GM18873 (cell line): ENCODE results near the gene ARHGDIA.
"Not testable (repeated sequence)": the region's sequence is repeated elsewhere in the genome, so short reads cannot be mapped to it uniquely, and the experiment has no call there.

Experiments
- ATAC-seq: cut with Tn5 transposase; IDR thresholded peaks from one replicate; pipeline ENCODE4 v1.9.1; 2021; ENCODE audit warnings: mild to moderate bottlenecking, moderate library complexity, moderate number of reproducible peaks; ENCODE audit not compliant: unreplicated experiment, low FRiP score

ARHGDIA gene

GRCh38 chr17:81845881-81846742, 25.0 kb downstream of the ARHGDIA start:
- ATAC-seq, result no peak

DNA sequence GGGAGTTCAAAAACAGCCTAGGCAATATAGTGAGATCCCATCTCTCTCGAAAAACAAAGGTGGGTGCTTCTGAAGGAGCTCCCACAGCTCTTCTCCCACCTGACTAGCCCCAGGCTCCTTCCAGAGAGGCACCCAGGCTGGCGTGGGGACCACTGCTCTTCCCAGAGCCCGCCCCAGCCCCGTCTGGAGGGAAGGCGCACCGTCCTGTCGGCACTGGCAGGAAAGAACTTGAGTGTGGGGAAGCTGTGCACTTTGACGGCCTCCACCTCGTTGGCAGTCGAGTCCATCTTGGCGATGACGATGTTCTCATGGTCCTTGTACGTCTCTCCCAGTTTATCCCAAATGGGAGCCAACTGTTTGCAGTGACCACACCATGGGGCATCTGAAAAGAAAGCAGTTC, 25.8 kb downstream of the ARHGDIA start:
- no peak for ATAC-seq

GRCh38 chr17:81844887-81845286, 26.2 kb downstream of the ARHGDIA start:
- ATAC-seq, result no peak

- ATAC-seq, result no peak
Observed at GRCh38 chr17:81844327-81844851, 26.7 kb downstream of the ARHGDIA start.

GRCh38 chr17:81843713-81844326, 27.3 kb downstream of the ARHGDIA start:
- no peak for ATAC-seq

- no peak for ATAC-seq
Observed at GRCh38 chr17:81842725-81843504, 28.2 kb downstream of the ARHGDIA start.

DNA sequence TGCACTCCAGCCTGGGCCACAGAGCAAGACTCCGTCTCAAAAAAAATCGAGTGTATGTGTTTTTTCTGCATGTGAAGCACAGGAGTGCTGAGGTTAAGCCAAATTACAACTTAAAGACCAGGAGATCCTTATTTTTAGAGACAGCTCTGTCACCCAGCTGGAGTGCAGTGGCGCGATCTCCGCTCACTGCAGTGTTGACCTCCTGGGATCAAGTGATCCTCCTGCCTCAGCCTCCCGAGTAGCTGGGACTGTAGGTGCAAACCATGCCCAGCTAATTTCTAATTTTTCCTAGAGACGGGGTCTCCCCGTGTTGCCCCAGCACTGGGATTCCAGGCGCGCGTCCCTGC, 28.8 kb downstream of the ARHGDIA start:
- no peak for ATAC-seq

GRCh38 chr17:81841866-81842265, 29.3 kb downstream of the ARHGDIA start:
- ATAC-seq, result no peak

GRCh38 chr17:81840826-81841778, 30.0 kb downstream of the ARHGDIA start:
- no peak for ATAC-seq

DNA sequence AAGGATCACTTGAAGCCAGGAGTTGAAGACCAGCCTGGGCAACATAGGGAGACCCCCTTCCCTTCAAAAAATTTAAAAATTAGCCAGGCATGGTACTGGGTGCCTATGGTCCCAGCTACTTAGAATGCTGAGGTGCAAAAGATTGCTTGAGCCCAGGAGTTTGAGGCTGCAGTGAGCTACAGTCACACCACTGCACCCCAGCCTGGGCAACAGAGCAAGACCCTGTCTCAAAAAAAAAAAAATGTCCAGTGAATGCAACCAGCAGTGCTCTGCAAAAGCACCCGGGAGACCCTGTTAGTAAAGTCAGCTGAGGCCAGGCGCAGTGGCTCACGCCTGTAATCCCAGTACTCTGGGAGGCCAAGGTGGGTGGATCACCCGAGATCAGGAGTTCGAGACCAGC, 31.1 kb downstream of the ARHGDIA start:
- not testable (repeated sequence) for ATAC-seq

DNA sequence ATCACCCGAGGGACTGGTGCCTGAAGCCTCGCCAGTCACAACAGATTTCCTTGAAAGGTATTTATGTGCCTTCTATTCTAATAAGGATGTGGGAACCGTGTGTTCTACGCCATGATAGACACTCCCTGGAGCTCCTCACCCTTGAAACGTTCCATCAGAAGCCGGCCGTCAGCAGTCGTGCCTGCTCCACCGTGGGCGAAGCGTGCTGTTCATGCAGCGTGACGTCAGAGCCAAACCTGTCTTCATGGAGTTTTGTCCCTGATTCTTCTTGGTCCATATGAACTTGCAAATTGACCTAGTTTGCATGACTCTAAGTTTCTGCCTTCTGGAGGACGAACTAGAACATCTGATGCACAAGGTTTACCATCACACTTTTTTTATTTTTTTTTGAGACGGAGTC, 31.8 kb downstream of the ARHGDIA start:
- ATAC-seq, result no peak

DNA sequence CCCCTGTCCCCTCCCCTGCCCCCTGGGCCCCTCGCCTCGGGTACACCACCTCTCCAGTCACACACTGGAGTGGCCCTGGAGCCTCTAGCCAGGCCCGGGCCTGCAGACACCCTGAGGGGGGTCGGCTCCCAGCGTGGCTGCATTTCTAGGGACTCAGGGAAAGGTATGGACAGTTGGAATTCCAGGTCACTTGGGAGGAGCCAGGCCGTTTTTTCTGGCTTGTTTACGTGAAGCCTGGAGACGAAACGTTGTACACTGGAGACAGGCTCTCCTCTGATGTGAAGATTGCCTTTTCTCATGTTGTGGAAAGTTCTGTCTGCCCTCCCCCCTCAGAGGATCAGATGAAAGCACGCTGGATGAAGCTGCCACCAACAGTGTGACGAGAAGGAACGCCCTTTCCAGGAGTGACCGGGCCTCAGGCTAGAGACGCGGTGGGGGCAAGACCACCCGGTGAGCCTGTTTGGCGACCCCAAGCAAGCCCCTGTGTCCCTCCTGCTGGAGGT, 32.3 kb downstream of the ARHGDIA start:
- no peak for ATAC-seq

GRCh38 chr17:81837641-81838040, 33.5 kb downstream of the ARHGDIA start:
- no peak for ATAC-seq

GRCh38 chr17:81834831-81835267, 36.3 kb downstream of the ARHGDIA start, which contains the start of gene PPP1R27:
Gene PPP1R27 (minus strand): TSS chr17:81835050. CDS start chr17:81834953, 97 bp downstream.
- no peak for ATAC-seq

DNA sequence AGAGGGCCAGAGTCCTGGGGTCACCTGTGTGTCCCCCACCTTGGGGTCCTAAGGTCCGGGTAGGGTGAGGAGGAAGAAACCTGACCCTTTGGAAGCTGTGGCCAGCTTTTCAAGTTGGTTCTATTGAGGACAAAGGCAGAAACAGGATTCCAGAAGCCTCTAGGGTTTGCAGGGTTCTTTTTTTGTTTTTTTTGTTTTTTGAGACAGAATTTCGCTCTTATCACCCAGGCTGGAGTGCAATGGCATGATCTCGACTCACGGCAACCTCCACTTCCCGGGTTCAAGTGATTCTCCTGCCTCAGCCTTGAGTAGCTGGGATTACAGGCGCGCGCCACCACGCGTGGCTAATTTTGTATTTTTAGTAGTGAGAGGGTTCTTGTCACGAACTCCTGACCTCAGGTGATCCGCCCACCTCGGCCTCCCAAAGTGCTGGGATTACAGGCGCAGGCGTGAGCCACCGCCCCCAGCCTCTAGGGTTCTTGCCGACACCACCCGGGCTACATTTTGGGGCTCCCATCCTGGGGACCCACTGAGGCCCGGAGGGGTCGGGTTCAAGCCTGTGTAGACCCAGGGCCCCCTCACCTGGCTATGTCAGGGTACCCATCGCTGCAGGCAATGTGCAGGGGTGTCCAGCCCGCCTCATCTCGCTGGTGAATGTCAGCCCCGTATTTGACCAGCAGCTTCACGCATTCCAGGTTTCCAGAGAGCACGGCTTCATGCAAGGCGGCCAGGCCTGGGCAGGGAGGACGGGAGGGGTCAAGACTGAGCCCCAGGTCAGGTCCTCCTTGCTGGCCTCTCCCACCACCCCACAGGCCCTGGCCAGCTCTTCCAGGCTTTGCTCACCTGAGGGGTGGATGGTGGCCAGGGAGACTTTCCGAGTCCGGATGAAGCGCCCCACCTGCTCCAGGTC, 37.0 kb downstream of the ARHGDIA start:
- ATAC-seq, result peak; percentile 9

- peak; percentile 41 for ATAC-seq
Observed at GRCh38 chr17:81833160-81833920, 37.8 kb downstream of the ARHGDIA start, which contains the start of gene MCRIP1. Gene MCRIP1 (minus strand): TSS chr17:81833291. CDS start chr17:81824506, 8,785 bp downstream.

DNA sequence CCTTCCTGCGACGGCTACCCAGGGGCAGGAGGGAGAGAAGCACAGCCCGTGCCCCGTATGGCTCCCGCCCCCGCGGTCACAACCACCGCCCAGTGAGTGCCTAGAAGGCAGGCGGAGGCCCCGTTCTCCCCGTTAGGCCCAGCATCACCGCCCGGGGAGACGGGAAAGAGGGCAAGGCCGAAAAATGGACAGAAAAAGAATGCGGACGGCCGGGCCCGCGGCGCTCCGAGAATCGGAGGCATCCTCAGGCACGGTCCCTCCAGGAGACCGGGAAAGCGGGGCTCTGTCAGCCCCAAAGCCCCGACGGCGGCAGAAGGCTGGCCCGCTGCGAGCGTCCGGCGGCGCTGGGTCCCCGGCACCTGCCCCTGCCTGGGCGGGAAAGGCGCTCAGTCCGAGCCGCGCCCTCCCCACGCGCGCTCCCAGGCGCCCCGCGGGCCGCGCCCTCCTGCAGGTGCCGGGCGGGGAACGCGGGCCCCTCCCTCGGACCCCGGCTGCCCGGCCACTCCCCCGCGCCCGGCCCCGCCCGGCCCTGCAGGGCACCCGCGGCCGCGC, 38.5 kb downstream of the ARHGDIA start:
- ATAC-seq, result peak; percentile 29
